Measurements from ENCODE around the gene MYMK. TPM values are rescaled to one million over a fixed set of nuclear protein-coding genes. Genes with fewer than 3 reads are reported as not detected.

The MYMK gene
- total RNA-seq, 3 donors from 2014 or later (not counting 1 experiment from before 2014, with no cell fraction given), result not detected

DNA sequence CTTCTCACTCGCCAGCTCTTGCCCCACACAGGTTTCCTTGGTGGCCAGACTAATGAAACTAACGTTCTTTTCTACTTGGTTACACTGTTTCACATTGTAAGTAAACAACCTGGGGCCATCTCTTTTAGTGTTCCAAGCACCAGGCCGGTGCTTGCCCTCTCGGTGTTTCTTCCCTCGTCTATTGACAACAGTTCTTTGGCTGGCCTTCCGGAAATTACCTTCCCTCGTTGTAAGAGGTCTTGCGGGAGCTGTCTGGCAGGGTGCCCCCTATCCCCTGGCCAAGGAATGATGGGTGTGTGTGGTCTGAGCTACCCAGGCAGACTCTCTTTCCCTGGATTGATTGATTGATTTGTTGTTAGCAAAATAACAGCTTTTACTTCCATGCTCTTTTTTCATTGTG is 918 bp upstream of the MYMK start:
- intact Hi-C loops (cut with micrococcal nuclease), result no loop called here
- no peak overlapping the region for H3K4me3 Mint-ChIP-seq
- H3K9me3 ChIP-seq (ENCODE audit: control insufficient read depth, insufficient read depth, low read length), result no peaks in the 10 kb centered on the region

GRCh38 chr9:133524146-133524545 is 613 bp downstream of the MYMK start:
- no peak overlapping the region for H3K27ac Mint-ChIP-seq
- ATAC-seq (no peak), DNase-seq (no peak)
- Histone ChIP-seq H3K4me1 (ENCODE audit: control insufficient read depth, insufficient read depth, low read length) (peaks cover 6% of the 10 kb centered on the region), H3K27ac (ENCODE audit: low read length) (no peak overlapping the region), H3K4me3 (ENCODE audit: low read length) (no peak overlapping the region), H3K27me3 (ENCODE audit: control insufficient read depth, insufficient read depth, low read length) (no peaks in the 10 kb centered on the region), H3K9me3 (ENCODE audit: control insufficient read depth, insufficient read depth, low read length) (no peaks in the 10 kb centered on the region), H3K36me3 (ENCODE audit: control insufficient read depth, insufficient read depth, low read length) (no peaks in the 10 kb centered on the region)
- no peaks in the 10 kb centered on the region for H3K36me3 Mint-ChIP-seq
- intact Hi-C loops (cut with micrococcal nuclease), result no loop called here
- no peak overlapping the region for H3K4me3 Mint-ChIP-seq
- WGBS (ENCODE audit: insufficient coverage), result 91% methylated on average over 5 of the region's 5 CpGs
- H3K27me3 Mint-ChIP-seq (ENCODE audit: low read depth in 2 of 2), result peaks cover 8 to 10% of the 10 kb centered on the region in 2 donors
- no peak for TF ChIP-seq CTCF (IDR thresholded peaks at IDR 0.05)
- no peaks in the 10 kb centered on the region for H3K9me3 Mint-ChIP-seq
- no peaks in the 10 kb centered on the region for H3K4me1 Mint-ChIP-seq

More for the DNA sequence above, 918 bp upstream of the MYMK start:
- Mint-ChIP-seq H3K9me3 (no peaks in the 10 kb centered on the region), H3K27me3 (ENCODE audit: low read depth in 2 of 2) (peaks cover 8 to 10% of the 10 kb centered on the region in 2 donors), H3K4me1 (no peaks in the 10 kb centered on the region), H3K27ac (no peak overlapping the region), H3K36me3 (no peaks in the 10 kb centered on the region)
- no peaks in the 10 kb centered on the region for H3K36me3 ChIP-seq (ENCODE audit: control insufficient read depth, insufficient read depth, low read length)
- no peak for ATAC-seq
- H3K27ac ChIP-seq (ENCODE audit: low read length), result no peak overlapping the region
- TF ChIP-seq CTCF (IDR thresholded peaks at IDR 0.05), result no peak
- WGBS (ENCODE audit: insufficient coverage), result 80% methylated on average over 8 of the region's 8 CpGs
- peaks cover 6% of the 10 kb centered on the region for H3K4me1 ChIP-seq (ENCODE audit: control insufficient read depth, insufficient read depth, low read length)
- DNase-seq, result no peak
- H3K27me3 ChIP-seq (ENCODE audit: control insufficient read depth, insufficient read depth, low read length), result no peaks in the 10 kb centered on the region
- no peak overlapping the region for H3K4me3 ChIP-seq (ENCODE audit: low read length)

DNA sequence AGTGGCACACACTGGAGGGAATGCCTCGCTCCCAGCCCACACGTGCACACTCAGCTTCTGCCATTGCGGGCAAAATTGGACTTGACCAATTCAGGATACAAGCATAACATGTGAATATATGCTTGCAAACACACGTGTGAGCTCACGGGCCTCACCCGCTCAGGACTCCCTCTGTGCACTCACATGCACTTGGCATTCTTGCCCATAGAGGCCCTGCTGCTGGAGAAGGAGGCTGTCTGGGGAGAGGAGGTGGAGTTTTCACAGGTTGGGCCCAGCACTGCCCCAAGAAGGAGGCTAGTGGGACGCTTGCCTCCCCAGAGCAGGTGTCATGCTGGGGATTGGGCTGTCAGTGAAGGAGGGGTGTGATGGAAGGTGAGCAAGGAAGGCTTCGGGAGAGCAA is 1.7 kb downstream of the MYMK start:
- intact Hi-C loops (cut with micrococcal nuclease), result no loop called here
- Histone ChIP-seq H3K4me1 (ENCODE audit: control insufficient read depth, insufficient read depth, low read length) (peaks cover 6% of the 10 kb centered on the region), H3K27ac (ENCODE audit: low read length) (no peak overlapping the region), H3K9me3 (ENCODE audit: control insufficient read depth, insufficient read depth, low read length) (no peaks in the 10 kb centered on the region), H3K27me3 (ENCODE audit: control insufficient read depth, insufficient read depth, low read length) (no peaks in the 10 kb centered on the region), H3K36me3 (ENCODE audit: control insufficient read depth, insufficient read depth, low read length) (no peaks in the 10 kb centered on the region), H3K4me3 (ENCODE audit: low read length) (no peak overlapping the region)
- no peaks in the 10 kb centered on the region for H3K9me3 Mint-ChIP-seq
- no peak overlapping the region for H3K27ac Mint-ChIP-seq
- no peaks in the 10 kb centered on the region for H3K36me3 Mint-ChIP-seq
- no peak overlapping the region for H3K4me3 Mint-ChIP-seq
- WGBS (ENCODE audit: insufficient coverage), result 90% methylated on average over 8 of the region's 8 CpGs
- ATAC-seq (no peak), DNase-seq (no peak)
- H3K27me3 Mint-ChIP-seq (ENCODE audit: low read depth in 2 of 2), result peaks cover 7 to 10% of the 10 kb centered on the region in 2 donors
- no peaks in the 10 kb centered on the region for H3K4me1 Mint-ChIP-seq
- no peak for TF ChIP-seq CTCF (IDR thresholded peaks at IDR 0.05)
